ENCODE data around the gene SLC25A38.
"Not testable (repeated sequence)": the region's sequence is repeated elsewhere in the genome, so short reads cannot be mapped to it uniquely, and the experiment has no call there.

The SLC25A38 gene

DNA sequence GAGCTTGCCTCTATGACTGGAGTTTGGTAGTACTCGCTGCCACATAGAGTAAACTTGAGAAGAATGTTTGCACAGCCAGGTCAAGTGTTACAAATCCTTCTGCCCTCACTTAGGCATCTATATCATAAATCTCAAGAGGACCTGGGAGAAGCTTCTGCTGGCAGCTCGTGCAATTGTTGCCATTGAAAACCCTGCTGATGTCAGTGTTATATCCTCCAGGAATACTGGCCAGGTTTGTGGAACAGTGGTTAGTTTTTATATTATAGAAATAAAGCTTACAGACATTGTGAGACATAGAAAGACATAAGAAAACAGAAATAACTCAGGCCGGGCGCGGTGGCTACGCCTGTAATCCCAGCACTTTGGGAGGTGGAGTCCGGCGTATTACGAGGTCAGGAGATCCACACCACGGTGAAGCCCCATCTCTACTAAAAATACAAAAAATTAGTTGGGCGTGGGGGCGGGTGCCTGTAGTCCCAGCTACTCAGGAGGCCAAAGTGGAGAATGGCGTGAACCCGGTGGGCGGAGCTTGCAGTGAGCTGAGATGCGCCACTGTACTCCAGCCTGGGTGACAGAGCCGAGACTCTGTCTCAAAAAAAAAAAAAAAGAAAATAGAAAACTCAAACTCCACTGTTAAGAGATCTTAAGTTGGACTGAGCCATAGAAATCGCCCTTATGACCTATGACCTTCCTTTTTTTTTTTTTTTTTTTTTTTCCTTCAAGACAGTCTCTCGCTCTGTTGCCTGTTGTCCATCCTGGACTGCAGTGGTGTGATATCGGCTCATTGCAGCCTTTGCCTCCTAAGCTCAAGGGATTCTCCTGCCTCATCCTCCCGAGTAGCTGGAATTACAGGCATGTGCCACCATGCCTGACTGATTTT, 25.6 kb downstream of the SLC25A38 start:
- no peak for DNase-seq

DNA sequence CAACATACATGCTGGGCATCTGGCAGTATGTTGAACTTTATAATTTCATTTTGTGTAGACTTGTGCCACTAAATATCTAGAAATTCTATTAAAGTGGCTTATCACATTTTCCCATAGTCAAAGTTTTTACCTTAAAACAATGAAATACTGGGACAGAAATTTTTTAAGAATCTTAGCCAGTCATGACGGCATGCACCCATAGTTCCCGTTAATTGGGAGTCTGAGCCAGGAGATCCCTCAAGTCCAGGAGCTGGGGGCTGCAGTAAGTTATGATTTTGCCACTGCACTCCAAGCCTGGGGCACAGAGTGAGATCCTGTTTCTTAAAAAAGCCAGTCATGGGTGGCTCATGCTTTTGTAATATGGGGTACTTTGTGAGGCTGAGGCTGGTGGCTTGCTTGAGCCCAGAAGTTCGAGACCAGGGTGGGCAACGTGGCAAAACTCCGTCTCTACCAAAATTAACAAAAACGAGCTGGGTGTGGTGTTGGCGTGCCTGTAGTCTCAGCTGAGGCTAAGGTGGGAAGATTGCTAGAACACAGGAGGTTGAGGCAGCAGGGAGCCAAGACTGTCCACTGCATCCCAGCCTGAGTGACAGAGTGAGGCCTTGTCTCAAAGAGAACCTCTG, 26.5 kb downstream of the SLC25A38 start:
- DNase-seq, result no peak

DNA sequence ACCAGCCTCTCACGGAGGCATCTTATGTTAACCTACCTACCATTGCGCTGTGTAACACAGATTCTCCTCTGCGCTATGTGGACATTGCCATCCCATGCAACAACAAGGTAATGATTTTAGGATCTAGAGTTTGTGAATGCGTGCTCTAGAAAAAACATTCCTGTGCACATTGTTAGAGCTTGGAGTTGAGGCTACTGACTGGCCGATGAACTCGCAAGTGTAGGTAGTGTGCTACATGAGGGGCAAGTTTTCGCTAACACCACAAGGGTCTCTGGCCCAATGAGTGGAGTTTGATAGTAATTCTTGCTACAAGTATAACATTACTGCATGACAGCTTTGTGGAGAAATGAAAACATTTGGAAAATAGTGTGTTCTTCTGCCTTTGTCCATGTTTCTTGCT, 27.7 kb downstream of the SLC25A38 start:
- no peak for DNase-seq

DNA sequence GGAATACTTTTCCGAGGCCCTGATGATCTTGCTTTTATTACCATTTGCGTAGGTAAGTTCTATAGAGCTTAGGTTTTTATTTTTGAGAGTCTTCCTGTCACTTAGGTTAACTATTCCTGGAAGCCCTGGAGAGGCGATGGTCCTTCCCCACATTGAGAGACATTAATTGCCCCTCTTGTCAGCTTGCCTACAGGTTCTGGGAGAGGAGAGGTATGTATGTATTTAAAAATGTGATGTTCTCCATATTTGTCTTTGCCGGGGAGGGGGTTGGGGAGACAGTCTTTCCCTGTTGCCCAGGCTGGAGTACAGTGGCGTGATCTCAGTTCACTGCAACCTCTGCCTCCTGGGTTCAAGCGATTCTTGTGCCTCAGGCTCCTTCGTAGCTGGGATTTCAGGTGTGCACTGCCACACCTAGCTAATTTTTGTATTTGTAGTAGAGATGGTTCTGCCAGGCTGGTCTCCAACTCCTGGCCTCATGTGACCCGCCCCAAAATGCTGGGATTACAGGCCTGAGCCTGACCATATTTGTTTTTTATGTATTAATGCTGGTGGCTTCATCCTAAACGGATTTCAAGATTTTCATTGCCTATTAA, 29.6 kb downstream of the SLC25A38 start:
- DNase-seq, result no peak

DNA sequence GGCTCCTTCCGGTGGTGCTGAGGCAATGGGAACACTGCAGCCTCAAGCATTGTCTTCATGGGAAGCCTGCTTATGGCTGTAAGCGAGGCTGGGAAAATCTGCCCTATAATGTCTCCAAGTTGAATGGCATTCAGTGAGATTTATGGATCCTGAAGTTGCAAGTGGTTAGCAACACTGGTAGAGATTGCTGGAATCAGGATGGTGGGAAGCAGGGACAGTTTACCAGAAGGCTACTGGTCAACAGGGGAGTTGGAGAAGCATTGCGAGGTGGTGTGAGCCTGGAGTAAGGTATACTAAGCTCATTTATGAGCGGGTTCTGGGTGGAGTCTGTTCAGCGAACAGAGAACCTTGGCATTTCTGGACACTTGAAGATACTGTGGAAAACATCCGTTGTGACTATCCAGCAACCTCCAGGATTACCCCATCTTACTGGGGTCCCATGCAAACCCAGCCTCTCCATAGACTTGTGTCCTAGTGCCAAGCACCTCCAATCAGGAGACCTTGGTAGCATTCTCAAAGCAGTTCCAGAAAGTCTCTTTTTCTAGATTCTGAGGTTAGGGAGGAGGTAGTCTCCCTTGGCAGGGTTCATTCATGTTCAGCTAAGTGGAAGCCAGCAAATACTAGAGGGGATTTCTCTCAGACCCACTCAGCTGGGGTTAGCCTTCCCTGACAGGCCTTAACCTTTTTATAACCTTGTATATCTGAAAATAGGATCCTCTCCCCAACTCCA, 30.7 kb downstream of the SLC25A38 start:
- DNase-seq, result no peak

DNA sequence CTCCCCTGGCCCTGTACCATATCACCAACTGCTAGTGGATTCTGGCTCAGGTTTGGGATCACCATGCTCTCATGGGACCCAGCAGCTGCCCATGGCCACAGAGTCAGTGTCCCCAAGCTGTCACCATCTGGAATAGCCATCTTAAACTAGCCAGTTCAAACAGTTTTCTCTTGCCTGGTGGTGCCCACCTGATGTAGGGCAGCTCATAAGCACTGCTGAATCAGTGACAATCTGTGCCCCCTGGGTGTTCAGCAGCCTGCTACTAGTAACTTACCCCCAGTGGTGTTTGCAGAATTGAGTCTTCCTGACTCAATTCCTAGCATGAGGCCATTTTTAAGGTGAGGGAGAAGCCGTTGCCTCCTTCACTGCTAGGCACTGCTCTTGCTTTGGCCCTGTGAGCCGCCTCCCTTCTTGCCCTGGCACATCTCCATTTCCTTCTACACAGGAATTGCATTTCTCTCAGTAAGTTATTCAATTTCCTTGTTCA, 31.3 kb downstream of the SLC25A38 start:
- DNase-seq, result no peak

DNA sequence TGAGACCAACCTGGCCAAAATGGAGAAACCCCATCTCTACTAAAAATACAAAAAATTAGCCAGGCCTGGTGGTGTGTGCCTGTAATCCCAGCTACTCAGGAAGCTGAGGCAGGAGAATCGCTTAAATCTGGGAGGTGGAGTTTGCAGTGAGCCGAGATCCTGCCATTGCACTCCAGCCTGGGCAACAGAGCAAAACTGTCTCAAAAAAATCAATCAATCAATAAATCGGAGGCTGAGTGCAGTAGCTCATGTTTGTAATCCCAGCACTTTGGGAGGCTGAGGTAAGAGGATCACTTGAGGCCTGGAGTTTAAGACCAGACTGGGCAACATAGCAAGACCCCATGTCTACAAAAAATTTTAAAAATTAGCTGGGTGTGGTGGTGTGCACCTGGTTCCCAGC, 32.1 kb downstream of the SLC25A38 start:
- DNase-seq, result not testable (repeated sequence)

DNA sequence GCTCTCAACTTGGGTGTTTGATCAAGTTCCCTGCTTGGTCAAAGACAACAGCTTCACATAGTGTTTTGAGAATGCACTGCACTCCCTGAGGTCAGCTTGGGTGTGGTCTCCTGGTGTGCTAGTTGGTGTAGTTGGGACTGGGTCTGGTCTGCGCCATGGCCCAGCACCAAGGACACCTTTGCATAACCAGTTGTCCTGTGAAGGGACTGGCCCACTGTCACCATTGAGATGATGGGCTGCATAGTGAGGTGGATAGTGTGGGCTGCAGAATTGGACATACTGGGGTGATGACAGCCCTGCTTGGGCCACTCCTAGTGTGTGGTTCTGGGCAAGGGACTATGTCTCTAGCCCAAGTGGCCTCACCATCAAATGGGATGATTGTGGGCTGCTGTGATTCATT, 32.8 kb downstream of the SLC25A38 start:
- no peak for DNase-seq

DNA sequence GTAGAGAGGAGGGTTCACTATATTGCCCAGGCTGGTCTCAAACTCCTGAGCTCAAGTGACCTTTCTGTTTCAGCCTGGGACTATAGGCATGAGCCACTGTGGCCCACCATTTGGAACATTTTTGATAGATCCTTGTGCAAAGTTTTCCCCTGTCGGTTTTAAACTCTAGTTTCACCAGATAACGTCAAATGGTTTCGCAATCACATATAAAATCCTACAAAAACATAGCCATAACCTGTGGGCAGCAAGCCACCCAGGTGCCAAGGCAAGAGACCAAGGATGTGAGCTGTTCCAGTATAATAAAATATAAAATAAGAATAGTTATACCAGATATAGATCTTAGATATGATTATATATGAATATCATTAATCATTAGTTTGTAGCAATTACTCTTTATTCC, 33.8 kb downstream of the SLC25A38 start:
- not testable (repeated sequence) for DNase-seq

DNA sequence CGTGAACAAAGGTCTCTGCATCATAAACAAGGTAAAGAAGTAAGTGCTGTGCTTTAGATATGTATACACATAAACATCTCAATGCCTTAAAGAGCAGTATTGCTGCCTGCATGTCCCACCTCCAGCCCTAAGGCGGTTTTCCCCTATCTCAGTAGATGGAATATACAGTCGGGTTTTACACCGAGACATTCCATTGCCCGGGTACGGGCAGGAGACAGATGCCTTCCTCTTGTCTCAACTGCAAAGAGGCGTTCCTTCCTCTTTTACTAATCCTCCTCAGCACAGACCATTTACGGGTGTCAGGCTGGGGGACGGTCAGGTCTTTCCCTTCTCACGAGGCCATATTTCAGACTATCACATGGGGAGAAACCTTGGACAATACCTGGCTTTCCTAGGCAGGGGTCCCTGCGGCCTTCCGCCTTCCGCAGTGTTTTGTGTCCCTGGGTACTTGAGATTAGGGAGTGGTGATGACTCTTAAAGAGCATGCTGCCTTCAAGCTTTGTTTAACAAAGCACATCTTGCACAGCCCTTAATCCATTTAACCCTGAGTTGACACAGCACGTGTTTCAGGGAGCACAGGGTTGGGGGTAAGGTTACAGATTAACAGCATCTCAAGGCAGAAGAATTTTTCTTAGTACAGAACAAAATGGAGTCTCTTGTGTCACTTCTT, 35.5 kb downstream of the SLC25A38 start:
- not testable (repeated sequence) for DNase-seq

DNA sequence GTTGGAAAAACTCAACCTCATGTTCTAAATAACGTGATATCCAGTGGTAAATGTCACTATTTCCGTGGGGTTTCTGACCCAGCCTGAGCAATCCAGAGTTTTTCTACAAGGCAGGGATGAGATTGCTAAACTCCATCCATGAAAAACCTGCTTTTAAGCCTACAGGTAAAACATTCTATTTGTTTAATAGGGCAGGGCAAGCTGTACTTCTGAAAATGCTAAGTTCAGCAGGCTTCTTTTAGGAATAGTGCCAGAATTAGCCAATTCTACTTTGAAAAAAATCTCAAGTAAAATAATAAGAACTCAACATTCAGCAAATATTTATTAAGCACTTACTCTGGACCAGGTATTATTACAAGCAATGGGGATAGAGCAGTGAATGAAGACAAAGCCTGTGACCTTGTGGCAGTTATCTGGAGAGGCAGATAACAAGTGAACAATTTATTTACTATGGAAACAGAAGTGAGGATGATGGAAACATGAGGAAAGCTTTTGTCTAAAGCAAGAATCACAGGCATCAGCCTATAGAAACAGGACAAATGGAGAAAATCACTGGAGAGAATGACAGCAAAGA, 36.7 kb downstream of the SLC25A38 start:
- no peak for DNase-seq

DNA sequence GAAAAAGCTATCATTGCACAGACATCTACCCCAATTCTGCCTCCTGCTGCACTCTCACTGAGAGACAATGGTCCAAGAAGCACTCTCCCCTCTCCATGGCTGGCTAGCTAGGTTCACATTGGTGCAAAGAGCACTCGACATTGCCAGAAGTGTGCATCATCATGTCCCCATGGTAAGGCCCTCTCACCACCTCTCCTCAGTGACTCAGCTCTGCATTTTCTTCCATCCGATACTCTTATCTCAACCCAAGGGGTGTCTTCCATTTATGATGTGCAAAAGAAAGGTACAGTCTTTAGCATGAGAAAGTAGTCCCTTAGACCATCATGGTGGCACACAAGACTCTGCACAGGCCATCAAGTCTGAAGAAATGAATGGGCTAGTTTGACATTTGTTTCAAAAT, 37.4 kb downstream of the SLC25A38 start:
- no peak for DNase-seq

DNA sequence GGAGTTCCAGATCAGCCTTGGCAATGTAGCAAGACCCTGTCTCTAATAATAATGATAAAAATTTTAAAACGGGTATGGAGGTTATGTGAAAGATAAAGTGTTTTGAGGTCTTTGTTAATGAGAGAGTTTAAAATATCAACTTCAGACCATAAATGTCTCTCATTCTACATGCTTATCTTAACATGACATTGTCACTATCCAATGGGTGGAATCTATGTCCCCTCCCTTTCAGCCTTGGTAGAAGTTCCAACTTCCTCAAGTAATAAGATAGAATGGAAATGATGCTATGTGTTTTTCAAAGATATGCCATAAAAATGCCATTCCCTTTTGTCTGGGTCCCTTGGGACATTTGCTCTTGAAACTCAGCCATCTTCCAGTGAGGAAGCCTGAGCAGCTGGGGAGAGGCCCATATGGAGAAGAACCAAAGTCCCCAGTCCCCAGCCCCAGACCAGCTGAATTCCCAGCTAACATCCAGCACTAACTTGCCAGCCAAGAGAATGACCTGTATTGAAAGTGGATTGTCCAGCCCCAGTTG, 40.3 kb downstream of the SLC25A38 start:
- no peak for DNase-seq

DNA sequence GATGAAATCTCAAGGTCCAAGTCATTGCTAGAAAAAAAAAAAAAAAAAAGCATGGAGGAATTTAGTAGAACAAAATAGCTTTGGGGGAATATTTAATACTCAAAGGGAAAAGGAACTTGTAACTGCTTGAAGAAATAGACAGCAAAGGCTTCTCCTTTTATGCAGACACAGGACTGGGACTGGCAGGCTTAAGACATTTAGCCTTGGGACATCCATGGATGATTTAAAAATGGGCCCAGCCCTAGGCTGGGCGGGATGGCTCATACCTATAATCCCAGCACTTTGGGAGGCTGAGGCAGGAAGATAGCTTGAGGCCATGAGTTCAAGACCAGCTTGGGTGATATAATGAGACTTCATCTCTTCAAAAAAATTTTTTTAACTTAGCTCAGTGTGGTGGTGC, 43.1 kb downstream of the SLC25A38 start:
- DNase-seq, result no peak

DNA sequence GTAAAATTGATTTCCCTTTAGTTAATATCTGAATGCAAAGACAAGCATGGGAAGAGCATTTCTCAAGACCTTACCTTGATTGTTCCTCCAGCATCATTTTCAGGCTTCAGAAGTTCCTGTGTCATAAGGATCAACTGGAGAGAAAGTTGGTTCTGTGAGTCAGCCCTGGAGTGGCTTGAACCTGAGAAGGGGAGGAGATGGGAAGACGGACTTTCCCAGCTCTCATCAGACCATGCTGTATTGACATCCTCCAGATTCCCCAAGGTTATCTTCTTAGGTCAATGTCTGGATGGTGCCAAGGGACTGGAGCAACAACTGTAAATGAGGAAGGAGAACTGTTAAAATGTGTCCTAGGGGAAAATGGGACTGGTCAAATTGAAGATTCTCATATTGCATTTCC, 44.3 kb downstream of the SLC25A38 start:
- DNase-seq, result no peak

DNA sequence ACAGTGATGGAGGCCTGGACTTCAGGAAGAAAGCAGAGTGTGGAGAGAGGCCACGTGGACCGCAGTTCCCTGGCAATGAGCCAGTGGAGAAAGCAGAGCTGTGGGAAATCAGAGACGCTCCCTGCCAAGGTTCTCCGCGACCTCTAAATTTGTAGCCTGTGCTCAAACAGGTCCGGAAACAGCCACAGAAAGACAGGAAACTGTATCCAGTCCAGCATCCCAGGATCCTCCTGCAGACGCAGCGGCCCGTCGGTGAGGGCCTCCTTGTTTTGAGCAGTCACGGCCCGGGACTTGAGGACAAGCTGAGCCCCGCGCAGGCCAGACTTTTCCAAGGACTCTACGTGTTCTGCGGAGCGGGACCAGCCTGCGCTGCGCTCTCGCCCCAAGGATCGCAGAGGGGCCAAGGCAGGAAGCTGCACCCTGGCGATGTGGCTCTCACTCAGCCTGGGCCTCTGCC, 45.6 kb downstream of the SLC25A38 start:
- DNase-seq, result no peak

DNA sequence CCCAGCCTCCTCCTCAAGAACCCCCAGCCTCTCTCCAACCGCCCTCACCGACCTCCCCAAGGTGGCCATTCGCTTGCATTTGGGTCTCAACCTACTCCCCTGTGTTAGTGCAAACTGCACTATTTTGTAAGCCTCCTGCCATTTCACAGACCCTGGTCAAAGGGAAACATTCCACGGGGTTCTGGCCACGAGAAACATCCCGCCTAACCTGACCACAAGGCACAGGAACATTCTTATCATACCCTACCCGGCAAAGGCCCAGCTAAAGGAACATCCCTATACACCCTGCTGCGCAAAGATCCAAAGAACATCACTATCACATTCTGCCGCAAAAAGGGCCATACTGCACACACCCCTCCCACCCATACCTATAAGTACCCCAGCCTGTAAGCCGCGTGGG, 46.3 kb downstream of the SLC25A38 start:
- no peak for DNase-seq

DNA sequence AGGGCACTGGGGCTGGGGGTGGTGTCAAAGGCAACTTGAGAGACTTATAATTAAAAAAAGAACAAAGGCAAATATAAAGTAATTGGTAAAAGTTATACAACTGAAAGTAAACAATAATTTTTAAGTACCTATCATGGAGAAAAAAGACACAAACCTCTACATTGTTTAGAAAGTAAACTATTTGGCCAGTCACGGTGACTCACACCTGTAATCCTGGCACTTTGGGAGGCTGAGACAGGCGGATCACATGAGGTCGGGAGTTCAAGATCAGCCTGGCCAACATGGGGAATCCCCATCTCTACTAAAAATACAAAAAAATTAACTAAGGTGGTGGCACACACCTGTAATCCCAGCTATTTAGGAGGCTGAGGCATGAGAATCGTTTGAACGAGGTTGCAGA, 49.2 kb downstream of the SLC25A38 start:
- no peak for DNase-seq

DNA sequence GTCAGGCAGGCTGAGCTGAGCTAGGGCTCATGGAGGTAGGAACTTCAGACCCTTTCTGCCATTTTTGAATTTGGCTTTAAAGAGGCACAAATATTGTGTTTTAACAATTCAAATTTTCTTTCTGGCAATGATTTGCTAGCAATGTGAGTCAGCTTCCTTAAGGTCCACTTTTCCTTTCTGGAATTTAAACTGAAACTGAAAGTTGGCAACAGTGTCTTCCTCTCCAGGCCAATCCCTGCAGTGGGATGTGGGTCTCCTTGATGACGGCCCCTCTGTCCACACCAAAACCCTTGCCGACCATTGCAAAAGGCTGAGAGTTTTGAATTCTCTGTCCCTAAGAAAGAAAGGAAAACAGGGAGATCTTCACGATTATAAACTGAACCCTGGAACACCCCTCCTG, 50.5 kb downstream of the SLC25A38 start:
- DNase-seq, result no peak

DNA sequence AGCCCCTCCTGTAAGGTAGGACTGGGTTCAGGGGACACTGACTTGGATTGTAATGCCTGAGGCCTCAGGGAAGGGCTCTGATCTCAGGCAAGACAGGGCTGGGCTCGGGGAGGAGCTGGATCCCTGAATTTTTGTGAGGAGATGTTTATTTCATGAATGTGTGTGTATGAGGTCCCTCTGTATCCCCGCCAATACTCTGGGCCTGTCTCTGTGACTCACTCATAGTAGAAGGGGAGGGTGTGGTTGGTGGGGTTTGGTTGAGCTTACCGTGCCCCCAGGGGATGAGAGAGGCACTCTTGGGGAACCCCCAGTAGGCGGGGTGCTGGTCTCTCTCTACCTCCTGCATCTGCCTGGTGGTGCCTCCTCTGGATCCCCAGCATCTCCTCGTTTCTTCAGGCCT, 51.4 kb downstream of the SLC25A38 start:
- DNase-seq, result no peak

DNA sequence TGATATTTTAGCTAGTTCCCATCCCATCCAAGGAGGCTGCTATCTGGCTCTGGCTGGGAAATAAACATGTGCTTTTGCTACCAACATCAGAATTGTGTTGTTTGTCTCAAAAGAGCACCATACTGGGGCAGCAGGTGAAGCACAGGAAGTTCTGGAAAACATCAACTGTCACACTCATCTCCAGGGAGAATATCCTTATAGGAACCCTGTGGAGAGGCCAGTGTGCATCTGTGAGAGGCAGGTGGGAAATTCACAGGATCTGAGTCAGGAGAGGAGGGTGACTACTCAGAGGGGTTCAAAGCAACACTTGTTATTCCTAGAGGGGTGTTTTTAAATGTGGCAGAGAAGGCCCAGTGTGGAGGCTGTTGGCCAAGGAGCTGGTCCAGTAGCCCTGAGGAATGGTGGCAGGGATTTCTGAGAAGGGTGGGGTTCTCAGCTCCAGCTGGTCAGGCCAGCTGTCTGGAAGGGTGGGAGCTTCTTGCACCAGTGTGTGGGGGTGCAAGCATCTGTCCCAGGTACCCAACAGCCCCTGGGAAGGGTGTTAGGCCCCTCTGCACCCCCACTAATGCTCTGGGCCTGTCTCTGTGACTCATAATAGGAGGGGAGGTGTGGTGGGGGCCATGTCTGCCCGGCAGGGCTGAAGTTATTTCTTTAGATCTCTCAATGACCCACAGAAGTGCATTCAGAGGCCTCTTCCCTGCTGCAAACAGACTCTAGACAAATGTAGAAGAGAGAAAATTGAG, 52.0 kb downstream of the SLC25A38 start:
- DNase-seq, result no peak
